Ishikawa (cell line): Measurements from ENCODE around the gene SMYD3.

ENCODE experiments used
- CEBPB ChIP-seq: IDR thresholded peaks from 2 replicates; pipeline ENCODE4 v1.6.1; 2012
- TF ChIP-seq, protein P1 (sequence below): IDR thresholded peaks from 2 replicates; pipeline ENCODE4 v1.6.1; 2012
- TF ChIP-seq, protein P2 (sequence below): IDR thresholded peaks from 2 replicates; pipeline ENCODE4 v1.6.1; 2012; ENCODE audit warnings: low read depth, mild to moderate bottlenecking
- TF ChIP-seq, protein P3 (sequence below): IDR thresholded peaks from 2 replicates; pipeline ENCODE4 v1.6.1; 2012

DNA sequence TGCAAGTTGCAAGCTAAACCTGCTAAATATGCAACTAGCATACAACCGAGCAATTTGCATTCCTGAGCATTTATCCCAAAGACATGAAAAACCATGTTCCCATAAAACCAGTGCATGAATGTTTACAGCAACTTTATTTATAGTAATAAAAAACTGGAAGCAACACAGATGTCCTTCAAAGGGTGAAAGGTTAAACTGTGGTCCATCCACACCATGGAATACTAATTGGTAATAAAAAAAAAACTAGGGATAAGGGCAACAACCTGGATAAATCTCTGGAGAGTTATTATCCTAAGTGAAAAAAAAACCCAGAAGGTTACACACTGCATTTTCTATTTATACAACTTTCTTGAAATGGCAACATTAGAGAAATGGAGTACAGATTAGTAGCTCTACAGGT is 474.1 kb downstream of the SMYD3 start:
- no peak for TF ChIP-seq CEBPB
- TF ChIP-seq, protein P1, sequence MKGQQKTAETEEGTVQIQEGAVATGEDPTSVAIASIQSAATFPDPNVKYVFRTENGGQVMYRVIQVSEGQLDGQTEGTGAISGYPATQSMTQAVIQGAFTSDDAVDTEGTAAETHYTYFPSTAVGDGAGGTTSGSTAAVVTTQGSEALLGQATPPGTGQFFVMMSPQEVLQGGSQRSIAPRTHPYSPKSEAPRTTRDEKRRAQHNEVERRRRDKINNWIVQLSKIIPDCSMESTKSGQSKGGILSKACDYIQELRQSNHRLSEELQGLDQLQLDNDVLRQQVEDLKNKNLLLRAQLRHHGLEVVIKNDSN: no peak
- TF ChIP-seq, protein P2, sequence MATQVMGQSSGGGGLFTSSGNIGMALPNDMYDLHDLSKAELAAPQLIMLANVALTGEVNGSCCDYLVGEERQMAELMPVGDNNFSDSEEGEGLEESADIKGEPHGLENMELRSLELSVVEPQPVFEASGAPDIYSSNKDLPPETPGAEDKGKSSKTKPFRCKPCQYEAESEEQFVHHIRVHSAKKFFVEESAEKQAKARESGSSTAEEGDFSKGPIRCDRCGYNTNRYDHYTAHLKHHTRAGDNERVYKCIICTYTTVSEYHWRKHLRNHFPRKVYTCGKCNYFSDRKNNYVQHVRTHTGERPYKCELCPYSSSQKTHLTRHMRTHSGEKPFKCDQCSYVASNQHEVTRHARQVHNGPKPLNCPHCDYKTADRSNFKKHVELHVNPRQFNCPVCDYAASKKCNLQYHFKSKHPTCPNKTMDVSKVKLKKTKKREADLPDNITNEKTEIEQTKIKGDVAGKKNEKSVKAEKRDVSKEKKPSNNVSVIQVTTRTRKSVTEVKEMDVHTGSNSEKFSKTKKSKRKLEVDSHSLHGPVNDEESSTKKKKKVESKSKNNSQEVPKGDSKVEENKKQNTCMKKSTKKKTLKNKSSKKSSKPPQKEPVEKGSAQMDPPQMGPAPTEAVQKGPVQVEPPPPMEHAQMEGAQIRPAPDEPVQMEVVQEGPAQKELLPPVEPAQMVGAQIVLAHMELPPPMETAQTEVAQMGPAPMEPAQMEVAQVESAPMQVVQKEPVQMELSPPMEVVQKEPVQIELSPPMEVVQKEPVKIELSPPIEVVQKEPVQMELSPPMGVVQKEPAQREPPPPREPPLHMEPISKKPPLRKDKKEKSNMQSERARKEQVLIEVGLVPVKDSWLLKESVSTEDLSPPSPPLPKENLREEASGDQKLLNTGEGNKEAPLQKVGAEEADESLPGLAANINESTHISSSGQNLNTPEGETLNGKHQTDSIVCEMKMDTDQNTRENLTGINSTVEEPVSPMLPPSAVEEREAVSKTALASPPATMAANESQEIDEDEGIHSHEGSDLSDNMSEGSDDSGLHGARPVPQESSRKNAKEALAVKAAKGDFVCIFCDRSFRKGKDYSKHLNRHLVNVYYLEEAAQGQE: no peak
- TF ChIP-seq, protein P3, sequence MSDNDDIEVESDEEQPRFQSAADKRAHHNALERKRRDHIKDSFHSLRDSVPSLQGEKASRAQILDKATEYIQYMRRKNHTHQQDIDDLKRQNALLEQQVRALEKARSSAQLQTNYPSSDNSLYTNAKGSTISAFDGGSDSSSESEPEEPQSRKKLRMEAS: no peak
